EH (cell line): Measurements from ENCODE around the gene HDAC11.
"Not testable (repeated sequence)": the region's sequence is repeated elsewhere in the genome, so short reads cannot be mapped to it uniquely, and the experiment has no call there.

Source experiments
- DNase-seq: peaks from one replicate; pipeline ENCODE4 v3.0.0-alpha.2; 2015; ENCODE audit warnings: low read depth

HDAC11 gene, protein sequence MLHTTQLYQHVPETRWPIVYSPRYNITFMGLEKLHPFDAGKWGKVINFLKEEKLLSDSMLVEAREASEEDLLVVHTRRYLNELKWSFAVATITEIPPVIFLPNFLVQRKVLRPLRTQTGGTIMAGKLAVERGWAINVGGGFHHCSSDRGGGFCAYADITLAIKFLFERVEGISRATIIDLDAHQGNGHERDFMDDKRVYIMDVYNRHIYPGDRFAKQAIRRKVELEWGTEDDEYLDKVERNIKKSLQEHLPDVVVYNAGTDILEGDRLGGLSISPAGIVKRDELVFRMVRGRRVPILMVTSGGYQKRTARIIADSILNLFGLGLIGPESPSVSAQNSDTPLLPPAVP

DNA sequence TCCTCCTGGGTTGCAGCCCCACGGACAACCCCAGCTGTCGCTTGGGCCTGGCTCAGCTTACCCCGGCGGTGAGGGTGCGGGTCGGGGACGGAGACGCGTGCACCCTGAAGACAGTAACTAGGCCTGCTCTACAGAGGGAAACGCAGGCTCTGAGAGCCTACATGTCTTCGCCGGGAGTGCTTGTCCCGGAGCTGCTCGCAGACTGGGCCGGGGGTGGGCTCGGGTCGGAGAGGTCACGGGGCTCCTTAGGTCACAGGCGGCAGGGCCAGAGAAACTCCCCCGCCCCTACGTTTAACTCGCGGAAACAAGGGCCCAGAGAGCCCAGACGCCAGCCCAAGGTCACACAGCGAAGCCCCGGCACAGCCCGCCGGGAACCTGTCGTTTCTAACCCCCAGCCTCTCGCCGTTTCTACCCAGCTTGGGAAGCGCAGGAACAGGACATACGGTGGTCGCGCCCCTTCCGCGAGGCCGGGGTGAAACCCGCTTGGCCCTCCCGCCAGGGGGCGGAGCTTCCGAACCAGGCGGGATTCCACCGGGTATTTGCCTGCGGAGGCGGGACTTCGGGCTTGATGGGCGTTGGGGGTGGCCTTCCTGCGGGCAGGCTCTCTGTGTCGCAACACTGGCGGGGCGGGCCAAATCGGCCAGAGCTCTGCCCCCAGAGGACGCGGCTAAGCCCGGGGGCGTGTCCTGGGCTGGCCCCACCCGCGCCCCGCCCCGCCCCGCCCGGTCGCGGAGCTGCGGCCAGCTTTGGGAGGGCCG is at the start of gene HDAC11:
HDAC11 (plus strand) TSS at position 725 of the 758 bp plus-strand sequence. CDS start 42 bp downstream, outside the sequence.
- DNase-seq, result peak; percentile 98

DNA sequence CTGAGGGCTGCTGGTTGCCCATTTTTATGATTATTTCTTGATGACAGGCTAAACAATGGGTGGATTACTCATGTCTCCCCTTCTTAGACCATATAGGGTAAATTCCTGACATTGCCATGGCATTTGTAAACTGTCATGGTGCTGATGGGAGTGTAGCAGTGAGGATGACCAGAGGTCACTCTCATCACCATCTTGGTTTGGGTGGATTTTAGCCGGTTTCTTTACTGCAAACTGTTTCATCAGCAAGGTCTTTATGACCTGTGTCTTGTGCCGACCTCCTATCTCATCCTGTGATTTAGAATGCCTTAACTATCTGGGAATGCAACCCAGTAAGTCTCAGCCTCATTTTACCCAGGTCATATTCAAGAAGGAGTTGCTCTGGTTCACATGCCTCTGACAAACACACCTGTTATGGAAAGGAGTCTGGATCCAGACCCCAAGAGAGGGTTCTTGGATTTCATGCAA is 49.7 kb upstream of the HDAC11 start:
- DNase-seq, result peak; percentile 42

DNA sequence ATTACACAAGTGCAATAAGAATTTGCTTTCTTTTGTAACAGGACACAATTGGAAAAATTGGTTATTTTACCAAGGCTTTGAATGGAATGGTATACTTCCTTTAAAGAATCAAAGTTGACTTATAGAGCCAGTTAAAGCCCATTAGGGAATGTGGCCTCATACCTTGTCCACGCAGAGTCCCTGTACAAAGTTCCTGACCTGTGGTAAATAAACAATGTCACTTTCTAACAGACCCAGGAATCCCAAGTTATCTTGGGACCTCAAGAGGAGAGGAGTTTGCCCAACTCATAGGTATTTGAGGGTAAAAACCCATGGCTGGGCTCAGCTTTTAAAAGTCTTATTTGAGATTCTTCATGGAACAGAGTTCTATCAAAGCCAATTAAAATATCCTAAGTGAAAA is 48.0 kb upstream of the HDAC11 start:
- DNase-seq, result no peak

DNA sequence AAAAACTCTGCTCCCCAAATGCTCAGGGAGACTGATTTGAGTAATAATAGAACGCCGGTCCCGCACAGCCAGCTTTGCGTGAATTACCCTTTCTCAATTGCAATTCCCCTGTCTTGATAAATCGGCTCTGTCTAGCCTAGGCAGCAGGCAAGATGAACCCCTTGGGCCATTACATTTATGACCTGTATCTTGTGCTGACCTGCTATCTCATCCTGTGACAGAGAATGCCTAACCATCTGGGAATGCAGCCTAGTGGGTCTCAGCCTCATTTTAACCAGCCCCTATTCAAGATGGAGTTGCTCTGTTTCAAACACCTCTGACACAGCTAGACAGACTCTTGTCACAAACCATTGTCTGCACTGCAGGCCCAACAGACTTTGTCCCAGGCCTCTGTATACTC is 46.2 kb upstream of the HDAC11 start:
- no peak for DNase-seq

DNA sequence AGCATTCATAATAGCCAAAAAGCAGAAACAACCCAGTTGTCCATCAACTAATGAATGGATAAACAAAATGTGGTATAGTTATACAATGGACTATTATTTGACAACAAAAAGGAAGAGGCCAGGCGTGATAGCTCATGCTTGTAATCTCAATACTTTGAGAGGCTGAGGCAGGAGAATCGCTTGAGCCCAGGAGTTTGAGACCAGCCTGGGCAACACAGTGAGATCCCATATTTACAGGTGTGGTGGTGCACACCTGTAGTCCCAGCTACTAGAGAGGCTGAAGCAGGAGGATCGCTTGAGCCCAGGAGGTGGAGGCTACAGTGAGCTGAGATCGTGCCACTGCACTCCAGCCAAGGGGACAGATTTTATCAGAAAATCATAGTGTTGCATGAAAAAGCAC is 43.9 kb upstream of the HDAC11 start:
- DNase-seq, result not testable (repeated sequence)

DNA sequence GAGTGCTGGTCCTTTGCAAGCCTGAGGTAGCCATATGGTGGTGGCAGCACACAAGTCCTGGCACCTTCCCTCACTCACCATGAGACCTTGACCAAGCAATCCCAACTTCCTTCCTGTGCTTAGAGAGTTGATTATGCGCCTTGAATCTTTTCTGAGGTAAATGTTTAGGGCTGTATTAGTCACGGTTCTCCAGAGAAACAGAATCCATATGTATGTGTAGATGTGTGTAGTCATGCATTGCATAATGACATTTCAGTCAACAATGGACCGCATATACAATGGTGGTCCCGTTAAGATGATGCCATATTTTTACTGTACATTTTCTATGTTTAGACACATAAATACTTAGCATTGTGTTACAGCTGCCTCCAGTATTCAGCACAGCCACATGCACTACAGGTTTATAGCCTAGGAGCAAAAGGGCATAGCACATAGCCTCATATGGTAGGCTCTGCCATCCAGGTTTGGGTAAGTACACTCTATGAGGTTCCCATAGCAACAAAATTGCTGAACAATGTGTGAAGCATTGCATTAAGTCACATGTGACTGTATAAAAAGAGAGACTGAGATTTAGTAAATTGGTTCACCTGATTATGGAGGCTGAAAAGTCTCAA is 39.8 kb upstream of the HDAC11 start:
- no peak for DNase-seq

DNA sequence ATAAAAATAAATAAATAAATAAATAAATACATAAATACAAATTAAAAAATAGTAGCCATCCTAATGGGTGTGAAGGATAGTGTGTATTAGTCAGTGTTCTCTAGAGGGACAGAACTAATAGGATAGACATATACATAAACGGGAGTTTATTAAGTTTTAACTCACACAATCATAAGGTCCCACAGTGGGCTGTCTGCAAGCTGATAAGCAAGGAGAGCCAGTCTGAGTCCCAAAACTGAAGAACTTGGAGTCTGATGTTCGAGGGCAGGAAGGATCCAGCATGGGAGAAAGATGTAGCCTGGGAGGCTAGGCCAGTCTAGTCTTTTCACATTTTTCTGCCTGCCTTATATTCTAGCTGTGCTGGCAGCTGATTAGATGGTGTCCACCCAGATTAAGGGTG is 37.2 kb upstream of the HDAC11 start:
- DNase-seq, result not testable (repeated sequence)

DNA sequence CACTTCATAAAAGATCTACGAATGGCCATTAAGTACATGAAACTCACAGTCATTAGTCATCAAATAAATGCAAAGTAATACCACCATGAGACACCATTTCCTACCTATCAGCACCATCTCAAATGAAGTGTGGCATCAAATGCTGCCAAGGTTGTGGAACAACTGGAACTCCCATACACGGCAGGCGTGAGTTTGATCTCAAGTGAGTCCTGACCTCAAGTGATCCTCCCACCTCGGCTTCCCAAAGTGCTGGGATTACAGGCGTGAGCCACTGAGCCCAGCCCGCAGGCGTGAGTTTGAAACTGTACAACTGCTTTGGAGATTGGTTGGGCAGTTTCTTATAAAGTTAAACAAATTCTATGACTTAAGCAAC is 28.8 kb upstream of the HDAC11 start:
- DNase-seq, result no peak

DNA sequence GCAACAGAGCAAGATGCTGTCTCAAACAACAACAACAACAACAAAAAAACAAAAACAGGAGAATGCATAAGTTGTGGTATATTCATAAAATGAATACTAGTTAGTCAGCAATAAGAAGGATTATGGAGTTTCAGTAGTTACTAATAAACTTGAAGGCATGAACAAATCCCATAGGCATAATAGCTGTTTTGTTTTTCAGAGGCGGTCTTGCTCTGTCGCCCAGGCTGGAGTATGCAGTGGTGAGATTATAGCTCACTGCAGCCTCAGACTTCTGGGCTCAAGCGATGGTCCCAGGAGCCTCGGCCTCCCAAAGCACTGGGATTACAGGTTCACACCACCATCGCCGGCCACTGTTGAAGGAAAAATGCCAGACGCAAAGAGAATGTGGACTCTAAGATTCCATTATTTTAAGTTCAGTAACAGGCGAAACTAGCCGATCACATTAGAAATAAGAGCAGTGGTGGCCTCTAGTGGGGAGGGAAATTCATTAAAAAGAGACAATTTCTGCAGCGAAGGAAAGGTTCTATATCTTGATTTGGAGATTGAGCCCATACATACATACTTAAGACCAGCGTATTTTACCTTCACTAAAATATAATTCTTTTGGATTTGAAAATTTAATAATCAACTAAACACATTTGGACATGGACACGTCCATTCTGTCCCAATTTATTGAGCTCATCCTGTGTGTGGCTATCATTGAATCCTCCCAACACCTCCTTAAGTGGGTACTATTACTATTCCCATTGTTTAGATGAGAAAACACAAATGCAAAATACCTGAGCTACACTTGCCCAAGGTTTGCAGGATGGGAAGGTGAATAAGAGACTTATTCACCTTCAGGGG is 27.4 kb upstream of the HDAC11 start:
- peak; percentile 71 for DNase-seq

DNA sequence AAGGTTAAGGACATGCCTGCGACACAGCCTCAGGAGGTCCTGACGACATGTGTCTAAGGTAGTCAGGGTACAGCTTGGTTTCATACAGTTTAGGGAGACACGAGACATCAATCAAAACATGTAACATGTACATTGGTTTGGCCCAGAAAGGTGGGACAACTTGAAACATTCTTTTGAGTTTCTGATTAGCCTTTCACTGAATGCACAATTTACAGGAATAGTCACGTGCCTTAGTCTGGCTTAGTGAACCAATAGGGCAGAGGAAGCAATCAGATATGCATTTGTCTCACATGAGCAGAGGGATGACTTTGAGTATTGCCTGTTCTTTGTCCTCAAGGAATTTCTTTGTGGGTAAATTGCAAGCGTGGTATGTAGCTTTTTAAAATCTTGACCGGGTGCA is 24.5 kb upstream of the HDAC11 start:
- peak; percentile 15 for DNase-seq

DNA sequence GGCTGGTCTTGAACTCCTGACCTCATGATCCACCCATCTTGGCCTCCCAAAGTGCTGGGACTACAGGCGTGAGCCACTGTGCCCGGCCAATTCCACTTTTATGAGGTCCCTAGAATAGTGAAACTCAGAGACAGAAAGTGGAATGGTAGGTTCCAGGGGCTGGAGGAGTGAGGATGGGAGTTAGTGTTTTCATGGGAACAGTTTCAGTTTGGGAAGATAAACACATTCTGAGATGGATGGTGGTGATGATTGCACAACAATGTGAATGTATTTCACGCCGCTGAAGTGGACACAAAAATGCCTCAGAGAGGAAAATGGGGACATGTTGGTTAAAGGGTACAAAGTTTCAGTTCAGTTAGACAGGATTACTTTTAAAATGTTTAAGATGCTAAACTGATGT is 22.5 kb upstream of the HDAC11 start:
- no peak for DNase-seq

DNA sequence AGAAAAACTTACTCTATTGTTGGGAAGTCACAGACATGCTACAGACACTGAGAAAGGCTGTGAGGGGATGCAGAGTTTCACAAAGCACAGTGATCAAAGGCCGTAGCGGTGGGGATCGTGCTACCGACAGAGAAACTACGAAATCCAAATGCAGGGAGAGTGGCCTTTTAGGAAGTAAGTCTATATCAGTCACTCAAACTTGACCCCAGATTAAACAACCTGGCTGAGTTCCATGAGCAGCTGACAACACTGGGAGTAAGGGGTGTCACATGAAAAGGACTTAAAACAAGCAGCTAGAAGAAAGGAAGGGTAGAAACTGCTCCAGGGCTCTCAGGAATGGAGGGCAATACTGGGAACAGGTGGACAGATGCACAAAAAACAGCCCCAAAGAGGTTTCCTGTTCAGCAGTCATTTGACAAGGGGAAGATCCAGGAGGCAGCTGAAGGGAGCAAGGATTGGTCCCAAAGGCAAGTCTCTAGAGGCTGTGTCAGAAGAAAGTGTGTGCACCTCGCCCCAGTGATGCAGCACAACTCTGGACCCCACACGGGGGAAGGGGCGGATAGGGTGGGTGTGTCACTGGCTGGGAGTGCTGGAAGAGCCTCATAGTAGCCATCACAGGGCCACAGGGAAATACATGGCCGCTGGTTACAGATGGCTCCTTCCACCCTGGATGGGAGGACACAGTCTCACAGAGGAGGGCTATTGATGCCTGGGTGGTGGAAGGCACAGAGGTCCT is 20.3 kb upstream of the HDAC11 start:
- no peak for DNase-seq

DNA sequence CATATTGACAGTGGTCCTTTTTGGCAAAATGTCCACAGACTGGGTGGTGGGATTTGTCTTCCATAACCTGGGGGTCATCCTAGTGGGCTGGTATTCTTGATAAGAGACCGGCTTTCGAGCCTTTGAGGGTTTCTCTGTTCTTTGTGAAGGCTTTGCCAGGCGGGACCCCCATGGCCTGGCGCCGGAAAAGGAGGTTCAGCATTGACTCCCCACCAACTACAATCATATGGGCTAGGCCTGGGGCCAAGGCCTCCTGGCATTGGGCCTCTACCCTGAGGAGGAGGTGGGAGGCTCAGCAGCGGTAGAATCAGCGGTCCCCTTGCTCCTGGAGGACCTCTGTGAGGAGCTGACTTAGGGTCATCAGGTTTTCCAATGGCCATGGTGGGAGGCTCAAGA is 19.8 kb upstream of the HDAC11 start:
- DNase-seq, result no peak

DNA sequence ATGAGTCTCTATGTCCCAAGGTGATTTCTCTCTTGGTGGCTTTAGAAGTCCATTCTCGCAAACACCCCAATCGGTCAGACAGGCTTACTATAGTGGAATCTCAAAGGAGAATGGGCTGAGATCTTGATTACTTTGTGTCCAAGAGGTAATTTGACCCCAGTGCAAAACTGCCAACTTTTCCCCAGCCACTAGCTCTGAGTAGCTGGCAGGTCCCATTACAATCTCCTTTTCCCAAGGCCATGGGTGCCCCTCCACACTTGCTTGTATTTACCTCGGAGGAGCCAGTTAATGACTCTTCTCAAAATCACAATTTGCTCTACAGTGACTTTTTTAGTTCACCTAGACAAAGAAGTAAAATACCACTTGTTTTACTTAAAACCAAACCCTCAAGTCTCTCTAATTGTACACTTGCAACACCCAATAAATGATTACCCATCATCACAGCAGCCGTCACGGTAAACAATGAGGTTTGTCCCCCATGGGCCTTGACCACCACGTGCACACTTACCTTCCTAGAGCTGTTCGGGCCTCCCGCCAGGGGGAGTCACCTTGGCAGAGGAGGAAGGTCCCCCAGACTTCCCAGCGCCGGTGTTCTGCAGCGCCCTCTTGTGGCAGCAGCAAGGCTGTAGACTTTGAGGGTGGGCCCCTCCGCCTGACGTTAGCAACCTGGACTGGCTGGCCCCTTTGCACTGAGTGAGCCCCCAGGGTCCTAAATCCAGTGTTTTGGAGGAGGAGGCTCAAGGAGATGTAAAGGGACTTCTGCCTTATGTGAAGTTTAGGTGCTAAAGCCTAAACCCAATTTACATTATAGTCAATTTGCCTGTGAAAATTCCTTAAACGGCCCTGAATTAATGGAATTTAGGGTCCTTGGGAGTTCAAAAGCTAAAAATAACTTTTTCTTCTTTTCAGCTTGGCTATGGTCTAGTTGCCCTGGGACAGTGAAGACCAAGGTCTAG is 18.7 kb upstream of the HDAC11 start:
- peak; percentile 53 for DNase-seq

DNA sequence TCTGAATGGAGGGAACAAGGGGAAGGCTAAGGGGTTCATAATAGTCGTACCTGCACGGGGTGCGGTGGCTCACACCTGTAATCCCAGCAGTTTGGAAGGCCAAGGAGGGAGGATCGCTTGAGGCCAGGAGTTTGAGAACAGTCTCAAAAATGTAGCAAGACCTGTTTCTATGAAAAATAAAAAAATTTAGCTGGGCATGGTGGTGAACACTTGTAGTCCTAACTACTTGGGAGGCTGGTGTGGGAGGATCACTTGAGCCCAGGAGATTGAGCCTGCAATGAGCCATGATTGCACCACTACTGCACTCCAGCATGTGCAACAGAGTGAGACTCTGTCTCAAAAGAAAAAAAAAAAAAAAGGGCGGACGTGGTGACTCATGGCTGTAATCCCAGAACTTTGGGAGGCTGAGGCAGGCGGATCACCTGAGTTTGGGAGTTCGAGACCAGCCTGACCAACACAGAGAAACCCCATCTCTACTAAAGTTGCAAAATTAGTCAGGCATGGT is 17.9 kb upstream of the HDAC11 start:
- DNase-seq, result no peak

DNA sequence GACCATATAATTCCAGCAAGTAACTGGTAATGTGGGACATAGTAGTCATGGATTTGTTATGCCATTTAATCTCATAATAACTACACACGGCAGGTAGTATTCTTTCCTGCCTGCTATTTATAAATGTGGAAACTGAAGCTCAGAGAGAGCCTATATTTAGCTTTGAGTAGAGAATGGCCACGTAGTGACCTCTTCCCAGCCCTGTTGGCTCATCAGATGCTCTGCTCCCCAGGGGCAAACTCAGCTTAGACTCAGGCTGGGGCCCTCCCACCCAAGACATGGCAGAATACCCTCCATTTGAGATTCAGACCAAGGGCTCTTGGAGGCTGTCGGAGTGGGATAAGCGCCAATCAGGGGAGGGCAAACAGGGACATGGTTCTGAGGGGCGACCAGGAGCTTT is 17.3 kb upstream of the HDAC11 start:
- DNase-seq, result no peak

DNA sequence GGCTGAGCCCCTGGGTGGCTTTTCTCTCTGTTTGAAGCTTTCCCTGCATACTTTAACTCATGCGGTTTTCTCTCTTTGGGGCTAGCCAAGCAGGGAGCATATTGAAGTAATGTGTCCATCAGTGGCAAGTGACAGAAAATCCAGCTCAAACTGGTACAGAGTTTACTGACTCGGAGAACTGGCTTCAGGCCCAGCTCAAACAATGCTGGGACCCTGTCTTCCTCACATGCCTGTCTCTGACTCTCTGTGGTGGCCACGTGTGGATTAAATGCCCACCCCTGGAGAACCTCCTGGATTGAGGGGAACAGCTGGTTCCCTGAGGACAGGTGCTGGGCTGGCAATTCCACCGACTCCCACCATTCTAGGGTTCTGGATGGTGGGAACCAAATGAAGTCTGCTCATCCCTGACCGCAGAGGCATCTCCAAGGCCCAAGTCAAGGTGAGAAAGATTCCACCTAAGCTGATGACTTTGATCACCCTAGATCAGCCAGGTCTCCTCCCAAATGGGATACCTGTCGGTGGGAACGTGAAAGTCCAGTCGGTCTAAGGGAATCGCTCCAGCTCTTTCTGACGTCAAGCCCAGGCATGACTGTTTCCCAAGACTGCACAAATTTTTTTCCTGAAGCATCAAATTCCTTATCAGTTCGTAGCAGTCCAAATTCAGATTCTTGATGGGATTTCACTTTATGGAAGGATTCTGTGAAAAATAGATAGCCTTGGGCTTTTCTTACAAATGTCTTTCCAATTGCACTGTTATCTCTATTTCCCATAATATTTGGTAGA is 16.3 kb upstream of the HDAC11 start:
- DNase-seq, result no peak

DNA sequence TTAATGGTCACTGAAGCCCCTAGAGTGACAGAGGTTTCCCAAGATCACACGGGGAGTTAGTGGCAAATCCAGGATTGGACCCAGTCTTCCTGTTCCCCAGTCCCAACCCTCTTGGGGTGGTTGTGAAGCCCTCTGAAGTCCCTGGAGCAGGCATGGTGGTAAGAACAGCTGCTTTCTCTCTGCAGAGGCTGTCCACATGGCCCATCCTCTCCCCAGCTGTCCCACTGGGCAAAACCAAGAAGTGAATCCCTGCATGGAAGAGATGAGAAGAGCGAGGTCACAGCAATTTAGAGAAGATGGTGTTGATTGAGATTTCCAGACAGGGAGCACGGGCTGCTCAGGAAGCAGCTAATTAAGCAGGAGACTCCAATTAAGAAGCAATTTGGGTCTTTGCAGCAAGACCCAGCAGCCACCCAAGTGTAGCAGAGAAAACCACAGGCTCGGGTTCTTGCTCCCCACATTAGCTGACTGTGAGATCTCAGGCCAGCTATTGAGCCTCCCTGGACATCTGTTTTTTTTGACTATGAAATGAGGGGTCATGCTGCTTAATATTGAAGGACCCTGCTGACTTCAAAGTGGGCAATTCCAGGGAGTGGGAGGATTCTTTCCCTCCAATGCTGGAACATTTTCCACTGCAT is 14.8 kb upstream of the HDAC11 start:
- no peak for DNase-seq

DNA sequence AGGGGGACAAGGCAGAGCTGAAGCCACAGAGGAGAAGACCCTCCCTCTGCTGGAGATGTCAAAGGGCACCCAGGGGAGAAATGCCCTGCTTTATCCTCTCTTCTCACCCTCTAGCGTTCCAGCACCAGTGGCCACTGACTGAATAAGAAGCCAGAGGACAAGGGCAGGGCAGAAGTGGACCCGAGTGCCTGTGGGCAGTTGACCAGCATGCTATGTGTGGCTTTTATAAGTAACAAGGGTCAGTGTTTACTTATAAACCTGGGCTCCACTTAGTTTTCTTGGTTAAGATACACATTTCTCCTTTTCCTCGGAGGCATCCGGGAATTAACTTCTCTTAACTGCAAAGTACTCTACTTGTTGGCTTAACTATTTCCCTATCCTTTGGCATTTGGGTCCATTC is 13.3 kb upstream of the HDAC11 start:
- no peak for DNase-seq
